GM19023 (cell line): Measurements from ENCODE around the gene REEP3.
"Not testable (repeated sequence)": the region's sequence is repeated elsewhere in the genome, so short reads cannot be mapped to it uniquely, and the experiment has no call there.

Experiments used
- ATAC-seq: cut with Tn5 transposase; IDR thresholded peaks from one replicate; pipeline ENCODE4 v1.9.1; 2021; ENCODE audit warnings: mild to moderate bottlenecking, moderate library complexity; ENCODE audit not compliant: unreplicated experiment

The REEP3 gene, protein sequence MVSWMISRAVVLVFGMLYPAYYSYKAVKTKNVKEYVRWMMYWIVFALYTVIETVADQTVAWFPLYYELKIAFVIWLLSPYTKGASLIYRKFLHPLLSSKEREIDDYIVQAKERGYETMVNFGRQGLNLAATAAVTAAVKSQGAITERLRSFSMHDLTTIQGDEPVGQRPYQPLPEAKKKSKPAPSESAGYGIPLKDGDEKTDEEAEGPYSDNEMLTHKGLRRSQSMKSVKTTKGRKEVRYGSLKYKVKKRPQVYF

DNA sequence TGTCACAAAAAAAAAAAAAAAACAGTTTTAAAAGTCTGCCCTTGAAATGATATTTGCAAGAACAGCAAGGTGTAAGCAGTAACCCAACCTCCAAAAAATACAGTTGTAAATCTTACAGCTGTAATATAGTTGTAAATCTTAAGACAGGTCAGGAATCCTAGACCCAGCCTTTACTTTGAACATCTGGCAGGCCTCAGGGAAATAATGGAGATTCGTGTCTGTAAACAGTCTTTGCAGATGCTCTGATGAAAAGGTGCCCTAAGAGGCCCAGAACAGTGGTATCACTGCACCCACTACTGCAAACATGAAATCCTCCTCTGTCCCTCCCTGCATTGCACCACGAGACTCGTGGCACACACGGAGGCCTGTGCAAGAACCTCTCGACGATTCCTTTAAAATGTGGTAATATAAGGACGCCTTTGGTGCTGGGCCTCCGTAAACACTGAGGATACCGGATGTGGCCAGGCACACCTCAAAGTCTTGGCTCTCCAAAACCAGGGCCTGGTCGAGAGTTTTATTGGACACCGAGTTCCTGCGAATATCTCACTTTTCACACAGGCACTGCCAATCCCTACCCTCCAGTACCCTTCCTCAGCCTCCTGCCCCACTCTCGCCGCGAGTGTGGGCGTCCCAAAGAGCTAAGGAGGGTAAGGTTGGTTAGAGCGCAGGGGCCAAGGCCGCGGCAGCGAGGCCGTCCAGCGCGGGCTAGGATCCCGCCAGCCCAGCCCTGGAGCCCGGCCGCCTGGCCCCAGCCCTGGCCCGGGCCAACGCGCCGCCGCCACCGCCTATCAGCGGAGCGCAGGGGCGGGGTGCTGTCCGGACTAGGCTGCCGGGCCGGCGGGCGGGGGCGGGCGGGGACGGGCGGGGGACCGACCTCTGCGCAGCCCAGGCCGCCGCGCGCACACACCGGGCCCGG, at the start of gene REEP3:
Gene REEP3 (plus strand): TSS at position 902 of the 916 bp plus-strand sequence. CDS start 145 bp downstream, outside the sequence.
- ATAC-seq = peak; percentile 79

DNA sequence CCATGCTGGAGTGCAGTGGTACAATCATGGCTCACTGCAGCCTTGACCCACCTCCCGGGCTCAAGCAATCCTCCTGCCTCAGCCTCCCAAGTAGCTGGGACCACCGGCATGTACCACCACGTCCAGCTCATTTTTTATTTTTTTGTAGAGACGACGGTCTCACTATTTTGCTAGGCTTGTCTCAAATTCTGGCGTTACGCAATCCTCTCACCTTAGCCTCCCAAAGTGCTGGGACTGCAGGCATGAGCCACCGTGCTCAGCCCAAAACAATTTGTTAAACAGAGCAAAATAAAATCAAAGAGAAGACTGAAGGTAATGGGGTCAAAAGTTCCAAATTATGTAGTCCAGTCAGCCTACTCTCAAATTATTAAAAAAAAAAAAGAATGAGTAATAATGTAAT, 46.7 kb upstream of the REEP3 start:
- ATAC-seq = no peak

DNA sequence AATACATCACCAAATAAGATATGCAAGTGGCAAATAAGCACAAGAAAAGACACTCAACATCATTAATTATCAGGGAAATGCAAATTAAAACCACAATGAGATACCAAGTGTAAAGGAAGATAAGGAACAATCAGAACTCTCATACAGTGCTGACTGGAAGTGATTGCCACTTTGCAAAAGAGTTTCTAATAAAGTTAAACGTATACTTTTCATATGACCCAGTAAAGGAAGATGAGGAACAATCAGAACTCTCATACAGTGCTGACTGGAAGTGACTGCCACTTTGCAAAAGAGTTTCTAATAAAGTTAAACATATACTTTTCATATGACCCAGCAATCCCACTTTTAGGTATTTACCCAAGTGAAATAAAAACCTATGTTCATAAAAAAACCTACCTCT, 43.3 kb upstream of the REEP3 start:
- no peak for ATAC-seq

DNA sequence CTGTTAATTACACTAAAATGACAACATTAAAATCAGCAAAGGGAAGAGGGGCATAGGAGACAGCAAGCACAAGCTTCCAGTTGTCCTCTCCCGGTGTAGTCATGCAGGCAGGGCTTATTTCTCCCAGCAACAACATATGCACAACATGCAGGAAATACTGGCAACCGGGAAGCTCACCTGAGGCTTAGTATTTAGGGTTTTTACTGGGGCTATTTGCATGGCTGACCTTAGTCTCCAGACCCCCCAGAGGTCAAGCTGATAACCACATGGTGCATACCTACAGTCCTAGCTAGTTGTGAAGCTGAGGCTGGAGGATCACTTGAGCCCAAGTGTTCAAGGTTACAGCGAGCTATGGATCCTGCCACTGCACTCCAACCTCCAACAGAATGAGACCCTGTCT, 42.6 kb upstream of the REEP3 start:
- no peak for ATAC-seq

DNA sequence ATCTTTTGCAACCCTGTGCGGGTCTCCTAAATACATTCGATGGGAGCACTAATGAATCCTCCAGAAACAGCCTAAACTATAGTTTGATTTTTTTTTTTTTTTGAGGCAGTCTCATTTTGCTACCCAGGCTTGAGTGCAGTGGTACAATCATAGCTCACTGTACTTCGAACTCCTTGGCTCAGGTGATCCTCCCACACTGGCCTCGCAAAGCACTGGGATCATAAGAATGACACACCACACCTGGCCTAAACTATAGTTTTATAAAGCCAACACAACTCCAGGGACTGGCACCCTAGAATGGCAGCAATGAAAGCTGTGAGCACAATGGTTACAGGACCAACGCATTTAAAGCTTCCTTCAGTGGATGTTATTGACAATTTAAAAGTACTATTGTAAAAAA, 41.0 kb upstream of the REEP3 start:
- ATAC-seq = no peak

DNA sequence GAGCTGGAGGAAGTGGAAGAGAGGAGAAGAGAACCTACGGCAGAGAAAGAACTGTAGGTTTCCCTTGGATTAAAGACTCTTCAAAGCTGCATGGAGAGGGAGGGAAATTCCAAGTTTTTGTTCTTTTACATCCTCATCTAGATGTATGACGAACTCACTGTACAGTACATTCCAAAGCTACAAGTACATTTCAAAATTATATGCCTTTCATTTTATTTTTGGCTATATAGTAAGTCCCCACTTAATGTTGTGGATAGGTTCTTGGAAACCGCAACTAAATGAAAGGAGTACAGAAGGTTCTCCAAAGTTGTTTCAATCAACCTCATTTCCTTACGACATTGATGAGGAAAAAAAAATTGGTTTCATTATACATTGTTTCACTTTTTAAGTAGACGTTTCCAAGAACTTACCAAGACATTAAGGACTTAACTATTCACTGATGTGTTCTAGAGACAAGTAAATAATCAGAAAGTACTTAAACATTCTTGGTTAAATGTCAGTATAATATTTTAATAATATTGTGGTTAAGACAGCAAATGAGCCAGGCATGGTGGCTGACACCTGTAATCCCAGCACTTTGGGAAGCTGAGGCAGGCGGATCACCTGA, 39.3 kb upstream of the REEP3 start:
- ATAC-seq = no peak

DNA sequence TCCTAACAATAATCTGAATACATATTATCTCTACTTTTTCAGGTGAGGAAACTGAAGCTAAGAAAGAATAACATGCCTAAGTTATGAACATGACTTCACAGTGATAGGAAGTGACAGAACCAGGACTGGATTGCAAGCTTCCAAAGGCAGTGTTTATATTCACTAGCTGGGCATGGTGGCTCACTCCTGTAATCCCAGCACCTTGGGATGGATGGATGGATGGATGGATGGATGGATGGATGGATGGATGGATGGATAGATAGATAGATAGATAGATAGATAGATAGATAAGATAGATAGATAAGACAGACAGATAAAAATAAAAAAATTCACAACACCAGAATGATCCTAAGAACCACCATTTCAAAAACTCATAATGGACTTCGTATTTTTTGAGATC, 37.2 kb upstream of the REEP3 start:
- no peak for ATAC-seq

DNA sequence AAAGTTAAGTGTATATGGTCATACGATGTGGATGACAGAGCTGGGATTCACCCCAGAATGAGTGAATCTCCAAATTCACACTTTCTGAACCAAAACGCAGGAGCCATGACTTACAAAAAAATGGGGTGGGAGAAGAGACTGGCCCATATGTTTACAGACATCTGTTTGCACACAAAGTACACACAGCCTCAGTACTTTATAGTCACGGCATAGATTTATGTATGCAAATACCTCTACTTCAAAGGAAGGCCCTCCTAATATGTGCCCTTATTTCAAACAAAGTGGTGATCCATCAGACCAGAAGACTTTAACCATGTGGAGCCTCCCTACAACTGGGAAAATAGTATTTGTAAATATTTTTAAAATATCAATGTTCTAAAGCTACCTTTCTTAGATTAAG, 33.2 kb upstream of the REEP3 start:
- no peak for ATAC-seq

DNA sequence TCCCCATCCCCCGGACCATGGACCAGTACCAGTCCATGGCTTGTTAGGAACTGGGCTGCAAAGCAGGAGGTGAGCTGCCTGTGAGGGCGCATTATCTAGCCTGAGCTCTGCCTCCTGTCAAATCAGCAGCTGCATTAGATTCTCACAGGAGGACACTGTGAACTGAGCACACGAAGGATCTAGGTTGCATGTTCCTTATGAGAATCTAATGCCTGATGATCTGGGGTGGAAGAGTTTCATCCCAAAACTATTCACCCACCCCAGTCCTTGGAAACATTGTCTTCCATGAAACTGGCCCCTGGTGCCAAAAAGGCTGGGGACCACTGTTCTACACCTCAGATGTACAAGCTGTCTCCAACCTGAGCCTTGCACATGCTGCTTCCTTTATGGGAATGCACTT, 31.4 kb upstream of the REEP3 start:
- no peak for ATAC-seq

DNA sequence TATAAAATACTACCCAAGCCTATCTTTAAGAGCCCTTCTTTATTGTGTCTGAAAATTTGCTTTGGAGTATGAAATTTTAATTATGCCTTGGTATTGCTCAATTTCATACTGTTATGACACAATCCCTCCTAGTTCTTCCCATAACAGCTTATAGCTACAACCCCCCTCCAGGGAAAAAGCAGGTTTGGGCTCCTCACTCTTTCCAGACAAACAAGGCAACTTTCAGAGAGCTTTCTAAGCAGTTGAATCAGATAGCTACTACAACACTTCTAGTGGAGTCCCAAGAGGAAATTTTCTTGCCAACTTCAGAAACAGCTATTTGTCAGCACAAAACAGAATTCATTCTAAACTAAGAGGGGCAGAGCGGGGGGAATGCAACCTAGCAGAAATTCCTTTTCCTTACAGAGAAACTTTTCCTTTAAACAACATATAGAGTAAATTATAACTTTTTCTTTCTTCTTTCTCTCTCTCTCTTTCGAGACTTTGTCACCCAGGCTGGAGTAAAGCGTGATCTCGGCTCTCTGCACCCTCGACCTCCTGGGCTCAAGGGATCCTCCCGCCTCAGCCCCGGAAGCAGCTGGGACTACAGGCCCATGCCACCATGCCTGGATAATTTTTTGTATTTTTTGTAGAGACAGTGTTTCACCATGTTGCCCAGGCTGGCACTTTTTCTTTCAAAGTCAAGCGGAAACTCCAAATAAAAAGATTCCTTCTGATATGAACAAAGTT, 29.4 kb upstream of the REEP3 start:
- no peak for ATAC-seq

DNA sequence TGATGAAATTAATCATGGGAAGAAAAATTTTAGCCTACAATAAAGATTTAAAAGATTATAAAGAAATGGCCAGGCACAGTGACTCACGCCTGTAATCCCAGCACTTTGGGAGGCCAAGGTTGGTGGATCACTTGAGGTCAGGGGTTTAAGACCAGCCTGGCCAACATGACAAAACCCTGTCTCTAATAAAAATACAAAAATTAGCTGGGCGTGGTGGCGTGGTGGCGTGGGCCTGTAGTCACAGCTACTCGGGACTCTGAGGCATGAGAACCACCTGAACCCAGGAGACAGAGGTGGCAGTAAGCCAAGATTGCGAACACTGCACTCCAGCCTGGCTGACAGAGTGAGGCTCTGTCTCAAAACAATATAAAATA, 28.9 kb upstream of the REEP3 start:
- ATAC-seq = not testable (repeated sequence)

DNA sequence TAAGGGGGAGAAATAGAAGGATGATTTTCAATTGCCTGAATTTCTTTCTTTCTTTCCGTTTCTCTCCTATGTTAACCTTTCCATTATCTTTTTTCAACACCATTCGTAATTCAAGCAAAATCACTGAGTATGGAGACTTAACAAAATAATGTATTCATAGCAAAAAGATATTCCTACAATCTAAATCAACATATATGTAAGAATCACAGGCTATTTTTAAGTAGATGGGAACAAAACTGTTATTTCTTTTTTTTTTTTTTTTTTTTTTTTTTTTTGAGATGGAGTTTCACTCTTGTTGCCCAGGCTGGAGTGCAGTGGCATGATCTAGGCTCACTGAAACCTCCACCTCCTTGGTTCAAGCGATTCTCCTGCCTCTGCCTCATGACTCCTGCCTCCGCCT, 28.2 kb upstream of the REEP3 start:
- no peak for ATAC-seq

DNA sequence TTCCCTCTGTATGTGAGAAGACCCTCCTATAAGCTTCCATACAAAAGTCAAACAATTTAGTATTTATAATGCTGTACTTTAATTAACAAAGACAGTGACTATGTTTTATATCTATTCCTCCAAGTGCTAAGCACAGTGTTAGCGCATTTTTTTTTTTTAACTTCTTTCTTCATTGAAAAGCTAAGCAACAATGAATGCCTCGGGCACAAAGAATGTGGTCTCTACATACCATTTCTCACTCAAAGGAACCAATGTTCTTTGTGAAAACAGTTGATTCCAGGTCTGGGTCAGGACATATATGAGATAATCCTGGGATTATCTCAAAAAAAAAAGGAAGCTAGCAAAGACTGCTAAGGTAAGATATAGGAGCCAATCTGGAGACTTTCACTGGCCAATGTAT, 26.2 kb upstream of the REEP3 start:
- ATAC-seq = no peak

DNA sequence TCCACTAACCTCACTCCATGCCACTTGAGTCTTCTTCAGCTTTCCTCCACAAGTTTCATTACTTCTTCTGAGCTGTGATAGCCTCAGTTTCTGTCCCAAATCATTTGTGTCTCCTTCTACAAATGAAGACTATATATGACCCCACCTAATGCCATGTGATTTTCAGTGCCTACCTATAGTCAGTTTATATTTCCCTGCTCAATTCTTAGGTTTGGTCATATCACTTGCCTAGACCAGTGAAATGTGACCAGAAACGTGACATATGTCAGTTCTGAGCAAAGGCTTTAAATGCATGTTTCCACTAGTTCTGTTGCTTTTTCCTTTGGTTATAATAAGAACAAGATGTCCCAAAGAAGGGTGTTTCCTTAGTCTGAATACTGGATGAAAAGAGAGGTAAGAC, 24.6 kb upstream of the REEP3 start:
- ATAC-seq = no peak

DNA sequence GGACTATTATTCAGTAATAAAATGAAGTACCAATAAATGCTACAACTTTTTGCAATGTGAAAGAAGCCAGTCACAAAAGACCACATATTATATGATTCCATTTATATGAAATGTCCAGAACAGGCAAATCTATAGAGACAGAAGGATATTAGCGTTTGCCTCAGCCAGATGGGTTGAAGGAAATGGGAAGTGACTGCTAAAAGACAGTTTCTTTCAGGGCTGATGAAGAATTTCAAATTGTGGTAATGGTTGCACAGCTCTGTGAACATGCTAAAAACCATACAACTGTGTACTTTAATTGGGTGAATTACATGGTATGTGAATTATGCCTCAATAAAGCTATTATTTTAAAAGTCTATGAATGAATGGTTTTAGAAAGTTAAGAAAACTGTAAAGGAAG, 23.9 kb upstream of the REEP3 start:
- ATAC-seq = no peak

DNA sequence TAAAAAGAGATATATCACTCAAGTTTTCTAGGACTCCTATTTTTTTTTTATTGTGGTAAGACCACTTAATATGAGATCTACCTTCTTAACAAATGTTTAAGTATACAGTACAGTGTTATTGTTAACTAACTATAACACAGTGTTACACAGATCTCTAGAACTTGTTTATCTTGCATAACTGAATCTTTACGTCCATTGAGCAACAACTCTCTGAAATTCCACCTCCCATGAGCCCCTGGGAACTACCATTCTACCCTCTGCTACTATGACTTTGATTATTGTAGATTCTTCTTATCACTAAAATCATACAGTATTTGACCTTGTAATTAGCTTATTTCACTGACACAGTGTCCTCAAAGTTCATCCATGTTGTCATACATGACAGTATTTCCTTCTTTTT, 22.5 kb upstream of the REEP3 start:
- no peak for ATAC-seq

DNA sequence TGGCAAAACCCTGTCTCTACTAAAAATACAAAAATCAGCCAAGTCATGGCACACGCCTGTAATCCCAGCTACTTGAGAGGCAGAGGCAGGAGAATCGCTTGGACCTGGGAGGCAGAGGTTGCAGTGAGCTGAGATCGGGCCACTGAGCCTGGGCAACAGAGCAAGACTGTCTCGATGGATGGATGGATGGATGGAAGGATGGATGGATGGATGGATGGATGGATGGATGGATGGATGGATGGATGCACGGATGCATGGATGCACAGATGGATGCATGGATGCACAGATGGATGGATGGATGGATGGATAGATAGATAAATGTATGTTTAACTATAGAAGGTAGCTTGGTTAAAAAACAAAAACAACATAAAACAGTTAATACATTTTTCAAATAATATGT, 20.6 kb upstream of the REEP3 start:
- not testable (repeated sequence) for ATAC-seq

DNA sequence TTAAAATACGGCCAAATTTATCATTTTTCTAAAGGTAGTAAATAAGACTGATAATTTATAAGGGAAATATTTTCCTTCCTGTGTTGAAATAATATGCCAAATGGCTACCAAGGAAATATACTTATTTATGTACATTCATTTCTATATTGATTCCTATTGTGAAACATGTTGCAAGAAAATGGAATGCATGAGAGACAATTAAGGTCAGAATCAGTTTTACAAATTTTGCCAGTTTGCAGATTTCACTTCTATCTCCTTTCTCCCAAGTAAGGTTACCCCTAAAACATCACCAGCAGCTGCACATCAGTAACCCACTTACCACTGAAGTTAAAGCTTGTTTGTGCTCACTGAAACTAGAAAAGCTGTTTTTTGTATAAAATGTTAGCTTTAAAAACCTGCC, 19.2 kb upstream of the REEP3 start:
- ATAC-seq = no peak

DNA sequence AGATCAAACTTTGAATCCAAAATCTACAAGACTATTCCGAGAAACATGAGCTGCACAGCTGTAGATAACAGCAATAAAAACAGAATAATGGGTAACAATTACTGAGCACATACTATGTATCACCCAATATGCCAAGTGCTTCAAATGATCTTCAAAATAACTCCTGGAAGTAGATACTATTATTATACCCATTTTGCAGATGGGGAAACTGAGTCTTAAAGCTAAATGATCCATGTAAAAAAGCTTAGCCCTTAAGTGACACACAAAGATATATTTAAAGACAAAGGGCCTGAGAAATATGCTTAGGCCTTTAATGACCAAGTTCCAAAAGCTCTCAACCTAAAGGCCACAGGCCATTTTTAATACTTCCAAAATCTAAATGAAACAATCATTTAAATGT, 18.4 kb upstream of the REEP3 start:
- no peak for ATAC-seq

DNA sequence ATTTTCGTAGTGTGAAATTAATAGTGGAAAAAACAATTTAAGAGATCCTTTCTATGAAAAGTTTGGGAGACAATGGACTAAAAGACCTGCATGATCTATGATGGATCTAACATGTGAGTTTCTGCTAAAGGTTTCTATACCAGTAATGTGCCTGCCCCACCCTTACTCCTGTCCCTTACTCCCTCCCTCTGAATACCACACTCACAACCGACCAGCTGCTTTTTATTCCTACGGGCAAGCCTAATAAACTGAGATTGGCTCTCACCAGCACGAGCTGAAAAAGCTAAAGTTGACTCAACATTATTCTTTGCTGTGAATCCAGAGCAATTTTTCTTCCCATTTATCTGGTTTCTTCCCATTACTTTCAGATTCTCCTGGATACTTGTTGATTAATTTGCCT, 17.8 kb upstream of the REEP3 start:
- ATAC-seq = no peak

DNA sequence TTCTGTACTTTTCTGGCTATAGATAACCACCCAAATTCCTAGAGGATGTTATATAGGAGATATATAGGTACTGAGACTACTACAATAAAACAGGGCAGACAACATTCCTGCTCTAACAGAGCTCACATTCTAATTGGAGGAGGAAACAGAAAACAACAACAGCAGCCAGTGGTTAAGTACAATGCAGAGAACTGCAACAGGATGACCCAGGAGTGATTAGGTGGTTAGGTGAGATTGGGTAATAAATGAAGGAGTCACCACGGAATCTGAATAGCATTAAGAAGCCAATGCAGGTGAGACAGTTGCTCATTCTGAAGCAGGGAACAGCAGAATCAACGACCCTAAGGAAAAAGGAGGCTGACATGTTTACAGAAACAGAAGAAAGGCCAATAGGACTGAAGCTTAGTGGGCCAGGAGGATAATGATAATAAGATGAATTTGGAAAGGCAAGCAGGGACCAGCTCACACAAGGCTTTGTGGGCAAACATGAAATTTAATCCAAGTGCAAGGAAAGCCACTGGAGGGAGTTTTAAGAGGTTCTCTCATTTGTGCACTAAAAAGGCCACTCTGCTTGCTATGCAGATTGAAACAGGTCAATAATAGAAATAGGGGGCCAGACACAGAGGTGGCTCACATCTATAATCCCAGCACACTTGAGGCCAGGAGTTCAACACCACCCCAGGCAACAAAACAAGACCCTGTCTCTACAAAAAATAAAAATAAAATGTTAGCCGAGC, 16.9 kb upstream of the REEP3 start:
- ATAC-seq = no peak
